Measurements from ENCODE around the gene GSDME.
"Not testable (repeated sequence)": the region's sequence is repeated elsewhere in the genome, so short reads cannot be mapped to it uniquely, and the experiment has no call there.

Gene GSDME

DNA sequence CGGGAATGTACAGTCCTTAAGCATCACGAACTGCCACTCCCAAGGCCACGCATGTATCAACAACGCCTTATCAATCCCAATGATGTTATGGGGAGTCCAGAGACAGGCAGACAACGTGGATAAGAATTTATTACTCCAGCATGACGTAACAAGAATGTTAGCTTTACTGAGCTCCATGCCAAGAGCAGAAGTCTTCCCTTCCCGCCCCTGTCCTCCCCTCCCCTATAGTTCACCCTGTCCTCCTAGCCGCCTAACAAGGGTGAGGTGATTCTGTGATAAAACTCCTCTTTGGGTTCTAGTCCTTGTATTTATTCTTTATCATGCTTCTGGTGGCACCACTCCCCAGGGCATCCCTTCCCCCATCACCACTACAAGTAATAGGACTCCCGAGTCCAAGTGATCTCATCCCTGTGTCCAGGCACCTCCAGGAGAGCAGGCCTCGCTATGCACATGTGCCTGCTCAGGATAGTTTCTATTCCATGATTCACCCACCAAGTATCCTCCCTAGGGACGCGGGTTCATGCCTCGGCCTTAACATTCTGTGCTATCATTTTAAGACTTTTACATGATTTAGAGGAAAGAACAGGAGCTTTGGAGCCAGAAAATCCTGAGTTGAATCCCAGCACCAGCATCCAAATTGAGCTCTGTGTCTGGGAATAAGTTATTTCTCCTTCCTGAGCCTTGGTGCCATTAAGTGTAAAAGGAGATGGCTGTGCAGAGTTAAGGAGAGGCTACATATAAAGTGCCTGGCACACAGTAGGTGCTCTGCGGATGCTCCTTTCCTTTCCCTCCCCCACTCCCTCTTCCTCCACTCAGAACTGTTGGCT, 15.4 kb downstream of the GSDME start:
- Histone ChIP-seq H3K36me3 (ENCODE audit: insufficient read depth, insufficient read length, low read length) (no peaks in the 10 kb centered on the region), H3K4me3 (ENCODE audit: insufficient read length, low read depth) (no peak overlapping the region), H3K9ac (ENCODE audit: insufficient read length, low read depth) (no peak overlapping the region), H3K27me3 (ENCODE audit: insufficient read depth, insufficient read length) (no peaks in the 10 kb centered on the region), H3K9me3 (ENCODE audit: insufficient read depth, low read length) (no peaks in the 10 kb centered on the region), H3K4me1 (ENCODE audit: insufficient read depth, insufficient read length) (no peaks in the 10 kb centered on the region)
- no peak for DNase-seq (ENCODE audit: low read depth, low spot score)
- TF ChIP-seq YY1 (IDR thresholded peaks at IDR 0.05; ENCODE audit: insufficient read depth, insufficient read length) (no peak), ZNF274 (IDR thresholded peaks at IDR 0.05; ENCODE audit: low read depth, low read length) (no peak), SUZ12 (IDR thresholded peaks at IDR 0.05; ENCODE audit: extremely low read depth, insufficient read depth, insufficient read length) (no peak)

DNA sequence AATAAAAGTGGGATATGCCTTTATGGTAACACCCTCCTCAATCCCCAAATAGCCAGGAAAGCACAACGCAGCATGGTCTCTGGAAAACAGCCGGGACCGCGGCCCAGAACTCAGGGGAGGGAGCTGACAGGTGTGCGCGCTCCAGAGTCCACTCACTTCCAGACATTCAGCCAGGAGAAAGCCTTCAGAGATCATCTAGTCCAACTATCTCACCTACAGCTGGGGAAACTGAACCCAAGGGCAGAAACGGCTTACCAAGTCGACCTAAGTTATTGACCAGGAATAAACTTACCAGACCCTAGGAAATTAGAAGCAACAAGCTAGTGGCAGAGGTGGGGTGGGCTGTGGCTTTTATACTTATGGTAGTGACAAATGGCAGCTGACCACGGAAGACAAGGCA, 16.4 kb downstream of the GSDME start:
- DNase-seq (ENCODE audit: low read depth, low spot score): no peak
- H3K9me3 ChIP-seq (ENCODE audit: insufficient read depth, low read length): no peaks in the 10 kb centered on the region
- no peaks in the 10 kb centered on the region for H3K4me1 ChIP-seq (ENCODE audit: insufficient read depth, insufficient read length)
- no peaks in the 10 kb centered on the region for H3K27me3 ChIP-seq (ENCODE audit: insufficient read depth, insufficient read length)
- H3K4me3 ChIP-seq (ENCODE audit: insufficient read length, low read depth): no peak overlapping the region
- H3K9ac ChIP-seq (ENCODE audit: insufficient read length, low read depth): no peak overlapping the region
- no peaks in the 10 kb centered on the region for H3K36me3 ChIP-seq (ENCODE audit: insufficient read depth, insufficient read length, low read length)
- no peak for TF ChIP-seq SUZ12 (IDR thresholded peaks at IDR 0.05; ENCODE audit: extremely low read depth, insufficient read depth, insufficient read length)
- no peak for TF ChIP-seq ZNF274 (IDR thresholded peaks at IDR 0.05; ENCODE audit: low read depth, low read length)
- TF ChIP-seq YY1 (IDR thresholded peaks at IDR 0.05; ENCODE audit: insufficient read depth, insufficient read length): no peak

DNA sequence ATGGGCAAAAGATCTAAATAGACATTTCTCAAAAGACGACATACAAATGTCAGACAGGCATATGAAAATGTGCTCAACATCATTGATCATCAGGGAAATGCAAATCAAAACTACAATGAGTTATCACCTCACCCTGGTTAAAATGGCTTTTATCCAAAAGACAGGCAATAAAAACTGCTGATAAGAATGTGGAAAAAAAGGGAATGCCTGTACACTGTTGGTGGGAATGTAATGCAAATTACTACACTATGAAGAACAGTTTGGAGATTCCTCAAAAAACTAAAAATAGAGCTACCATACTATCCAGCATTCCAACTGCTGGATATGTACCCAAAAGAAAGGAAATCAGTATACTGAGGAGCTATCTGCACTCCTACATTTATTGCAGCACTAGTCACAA, 18.0 kb downstream of the GSDME start:
- H3K36me3 ChIP-seq (ENCODE audit: insufficient read depth, insufficient read length, low read length): no peaks in the 10 kb centered on the region
- TF ChIP-seq YY1 (IDR thresholded peaks at IDR 0.05; ENCODE audit: insufficient read depth, insufficient read length) (no peak), SUZ12 (IDR thresholded peaks at IDR 0.05; ENCODE audit: extremely low read depth, insufficient read depth, insufficient read length) (no peak), ZNF274 (IDR thresholded peaks at IDR 0.05; ENCODE audit: low read depth, low read length) (no peak)
- no peaks in the 10 kb centered on the region for H3K4me1 ChIP-seq (ENCODE audit: insufficient read depth, insufficient read length)
- no peak overlapping the region for H3K9ac ChIP-seq (ENCODE audit: insufficient read length, low read depth)
- no peaks in the 10 kb centered on the region for H3K9me3 ChIP-seq (ENCODE audit: insufficient read depth, low read length)
- no peaks in the 10 kb centered on the region for H3K27me3 ChIP-seq (ENCODE audit: insufficient read depth, insufficient read length)
- no peak for DNase-seq (ENCODE audit: low read depth, low spot score)
- no peak overlapping the region for H3K4me3 ChIP-seq (ENCODE audit: insufficient read length, low read depth)

DNA sequence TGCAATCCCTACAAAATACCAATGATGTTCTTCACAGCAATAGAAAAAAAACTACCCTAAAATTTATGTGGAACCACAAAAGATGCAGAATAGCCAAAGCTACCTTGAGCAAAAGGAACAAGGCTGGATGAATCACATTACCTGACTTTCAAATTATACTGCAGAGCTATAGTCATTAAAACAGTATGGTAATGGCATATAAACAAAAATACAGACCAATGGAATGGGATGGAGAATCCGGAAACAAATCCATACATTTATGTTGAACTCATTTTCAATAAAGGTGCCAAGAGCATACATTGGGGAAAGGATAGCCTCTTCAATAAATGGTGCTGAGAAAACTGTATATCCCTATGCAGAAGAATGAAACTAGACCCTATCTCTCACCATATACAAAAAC, 18.7 kb downstream of the GSDME start:
- Histone ChIP-seq H3K27me3 (ENCODE audit: insufficient read depth, insufficient read length) (no peaks in the 10 kb centered on the region), H3K4me3 (ENCODE audit: insufficient read length, low read depth) (no peak overlapping the region), H3K4me1 (ENCODE audit: insufficient read depth, insufficient read length) (no peaks in the 10 kb centered on the region), H3K36me3 (ENCODE audit: insufficient read depth, insufficient read length, low read length) (no peaks in the 10 kb centered on the region), H3K9me3 (ENCODE audit: insufficient read depth, low read length) (no peaks in the 10 kb centered on the region), H3K9ac (ENCODE audit: insufficient read length, low read depth) (no peak overlapping the region)
- no peak for DNase-seq (ENCODE audit: low read depth, low spot score)
- TF ChIP-seq YY1 (IDR thresholded peaks at IDR 0.05; ENCODE audit: insufficient read depth, insufficient read length) (no peak), SUZ12 (IDR thresholded peaks at IDR 0.05; ENCODE audit: extremely low read depth, insufficient read depth, insufficient read length) (no peak), ZNF274 (IDR thresholded peaks at IDR 0.05; ENCODE audit: low read depth, low read length) (no peak)

DNA sequence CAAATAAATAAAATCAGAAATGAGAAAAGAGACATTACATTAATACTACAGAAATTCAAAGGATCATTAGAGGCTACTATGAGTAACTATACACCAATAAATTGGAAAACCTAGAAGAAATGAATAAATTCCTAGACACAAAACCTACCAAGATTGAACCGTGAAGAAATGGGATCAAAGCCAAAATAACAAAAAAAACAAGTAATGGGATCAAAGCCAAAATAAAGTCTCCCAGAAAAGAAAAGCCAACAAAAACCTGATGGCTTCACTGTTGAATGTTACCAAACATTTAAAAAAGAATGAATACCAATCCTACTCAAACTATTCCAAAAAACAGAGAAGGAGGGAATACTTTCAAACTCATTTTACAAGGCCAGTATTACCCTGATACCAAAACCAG, 20.0 kb downstream of the GSDME start:
- Histone ChIP-seq H3K9ac (ENCODE audit: insufficient read length, low read depth) (no peak overlapping the region), H3K9me3 (ENCODE audit: insufficient read depth, low read length) (no peaks in the 10 kb centered on the region), H3K4me3 (ENCODE audit: insufficient read length, low read depth) (no peak overlapping the region), H3K4me1 (ENCODE audit: insufficient read depth, insufficient read length) (no peaks in the 10 kb centered on the region), H3K27me3 (ENCODE audit: insufficient read depth, insufficient read length) (no peaks in the 10 kb centered on the region), H3K36me3 (ENCODE audit: insufficient read depth, insufficient read length, low read length) (no peaks in the 10 kb centered on the region)
- DNase-seq (ENCODE audit: low read depth, low spot score): no peak
- TF ChIP-seq YY1 (IDR thresholded peaks at IDR 0.05; ENCODE audit: insufficient read depth, insufficient read length): no peak
- TF ChIP-seq ZNF274 (IDR thresholded peaks at IDR 0.05; ENCODE audit: low read depth, low read length): no peak
- TF ChIP-seq SUZ12 (IDR thresholded peaks at IDR 0.05; ENCODE audit: extremely low read depth, insufficient read depth, insufficient read length): no peak

DNA sequence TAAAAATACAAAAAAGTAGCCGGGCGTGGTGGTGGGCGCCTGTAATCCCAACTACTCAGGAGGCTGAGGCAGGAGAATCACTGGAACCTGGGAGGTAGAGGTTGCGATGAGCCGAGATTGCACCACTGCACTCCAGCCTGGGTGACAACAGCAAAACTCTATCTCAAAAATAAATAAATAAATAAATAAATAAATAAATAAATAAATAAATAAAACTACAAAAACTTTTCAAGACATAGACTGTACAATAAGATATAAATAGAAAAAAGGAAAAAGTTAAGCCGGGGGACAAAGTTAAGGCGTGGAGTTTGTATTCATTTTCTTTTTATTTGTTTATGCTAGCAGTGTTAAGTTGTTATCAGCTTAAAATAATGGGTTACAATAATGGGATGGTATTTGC, 21.7 kb downstream of the GSDME start:
- not testable (repeated sequence) for H3K27me3 ChIP-seq (ENCODE audit: insufficient read depth, insufficient read length)

DNA sequence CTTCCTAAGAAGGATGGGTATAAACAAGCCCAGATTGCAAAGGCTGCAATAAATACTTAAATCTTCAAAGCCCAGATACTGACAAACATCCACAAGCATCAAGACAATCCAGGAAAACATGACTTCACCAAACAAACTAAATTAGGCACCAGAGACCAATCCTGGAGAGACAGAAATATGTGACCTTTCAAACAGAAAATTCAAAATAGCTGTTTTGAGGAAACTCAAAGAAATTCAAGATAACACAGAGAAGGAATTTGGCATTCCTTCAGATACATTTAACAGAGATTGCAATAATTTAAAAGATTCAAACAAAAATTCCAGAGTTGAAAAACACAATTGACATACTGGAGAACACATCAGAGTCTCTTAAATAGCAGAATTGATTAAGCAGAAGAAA, 23.0 kb downstream of the GSDME start:
- no peak for TF ChIP-seq YY1 (IDR thresholded peaks at IDR 0.05; ENCODE audit: insufficient read depth, insufficient read length)
- no peak for TF ChIP-seq ZNF274 (IDR thresholded peaks at IDR 0.05; ENCODE audit: low read depth, low read length)
- no peak for TF ChIP-seq SUZ12 (IDR thresholded peaks at IDR 0.05; ENCODE audit: extremely low read depth, insufficient read depth, insufficient read length)
- H3K9me3 ChIP-seq (ENCODE audit: insufficient read depth, low read length): no peaks in the 10 kb centered on the region
- no peak overlapping the region for H3K4me3 ChIP-seq (ENCODE audit: insufficient read length, low read depth)
- no peak overlapping the region for H3K9ac ChIP-seq (ENCODE audit: insufficient read length, low read depth)
- no peaks in the 10 kb centered on the region for H3K36me3 ChIP-seq (ENCODE audit: insufficient read depth, insufficient read length, low read length)
- no peak for DNase-seq (ENCODE audit: low read depth, low spot score)
- no peaks in the 10 kb centered on the region for H3K4me1 ChIP-seq (ENCODE audit: insufficient read depth, insufficient read length)
- no peaks in the 10 kb centered on the region for H3K27me3 ChIP-seq (ENCODE audit: insufficient read depth, insufficient read length)

More for the DNA sequence above, 21.7 kb downstream of the GSDME start:
- H3K9me3 ChIP-seq (ENCODE audit: insufficient read depth, low read length); H3K36me3 ChIP-seq (ENCODE audit: insufficient read depth, insufficient read length, low read length); DNase-seq (ENCODE audit: low read depth, low spot score); H3K9ac ChIP-seq (ENCODE audit: insufficient read length, low read depth); H3K4me1 ChIP-seq (ENCODE audit: insufficient read depth, insufficient read length); H3K4me3 ChIP-seq (ENCODE audit: insufficient read length, low read depth): not testable (repeated sequence)
